PC-3 (cell line): ENCODE measurements around the gene PLD4. TPM values are rescaled to one million over a fixed set of nuclear protein-coding genes. Genes with fewer than 3 reads are reported as not detected.

ENCODE experiments used
- ATAC-seq: fragments of 200-7000 bp; cut with Tn5 transposase; 2 replicates; pipeline ENCODE4 v1.9.1; 2020; ENCODE audit warnings: mild to moderate bottlenecking, moderate library complexity
- BruUV-seq: library from RNA; stranded (reverse); fragments of 400-500 nt; replicated peaks from 2 replicates; lab custom pipeline; 2021; lab: Mats Ljungman, UMichigan
- CTCF ChIA-PET: fragments of 300-600 bp; sonication (Branson Sonifier 250); formaldehyde crosslinking; loops from one replicate; lab custom pipeline; 2022; ENCODE audit warnings: antibody characterized with exemption; lab: Charles Lee
- POLR2A ChIA-PET: fragments of 300-600 bp; sonication (Branson Sonifier 250); formaldehyde crosslinking; loops from one replicate; lab custom pipeline; 2022; ENCODE audit warnings: antibody characterized with exemption; ENCODE audit not compliant: unreplicated experiment; lab: Charles Lee
- DNase-seq: peaks from one replicate; pipeline ENCODE4 v3.0.0-alpha.2; 2015
- H2AFZ ChIP-seq: fragments of 300-600 bp; sonication (generic); 2 replicates; pipeline ENCODE4 v1.6.0; 2016; ENCODE audit warnings: antibody characterized with exemption, low read length
- H3F3A ChIP-seq: fragments of 300-600 bp; sonication (generic); one replicate; pipeline ENCODE4 v1.6.0; 2017; ENCODE audit warnings: antibody characterized with exemption, low read length, control low read depth, mild to moderate bottlenecking; ENCODE audit not compliant: unreplicated experiment
- H3K27ac ChIP-seq: fragments of 300-600 bp; sonication (generic); 2 replicates; pipeline ENCODE4 v1.5.1; 2016; ENCODE audit warnings: mild to moderate bottlenecking, low read length
- H3K27me3 ChIP-seq: fragments of 300-600 bp; sonication (generic); 2 replicates; pipeline ENCODE4 v1.6.1; 2016; ENCODE audit warnings: low read length, mixed read lengths
- H3K36me3 ChIP-seq: fragments of 300-600 bp; sonication (generic); 2 replicates; pipeline ENCODE4 v1.6.1; 2016; ENCODE audit warnings: low read depth, mixed run types, low read length, mixed read lengths
- H3K4me1 ChIP-seq: fragments of 300-600 bp; sonication (generic); 2 replicates; pipeline ENCODE4 v1.5.1; 2016; ENCODE audit warnings: low read length; ENCODE audit not compliant: insufficient read depth
- H3K4me2 ChIP-seq: fragments of 300-600 bp; sonication (generic); 2 replicates; pipeline ENCODE4 v1.6.0; 2016; ENCODE audit warnings: low read length
- H3K4me3 ChIP-seq: fragments of 300-600 bp; sonication (generic); 2 replicates; pipeline ENCODE4 v1.5.1; 2016; ENCODE audit warnings: mild to moderate bottlenecking, low read length, mixed read lengths
- H3K79me2 ChIP-seq: fragments of 300-600 bp; sonication (generic); 2 replicates; pipeline ENCODE4 v1.6.1; 2017; ENCODE audit warnings: low read length, mixed read lengths
- H3K9ac ChIP-seq: fragments of 300-600 bp; sonication (generic); 2 replicates; pipeline ENCODE4 v1.6.0; 2016; ENCODE audit warnings: mild to moderate bottlenecking, low read length
- H3K9me2 ChIP-seq: fragments of 300-600 bp; sonication (generic); replicated peaks from 2 replicates; pipeline ENCODE4 v1.6.1; 2016; ENCODE audit warnings: mixed run types, low read length, mixed read lengths
- H3K9me3 ChIP-seq: fragments of 300-600 bp; sonication (generic); 2 replicates; pipeline ENCODE4 v1.6.1; 2016; ENCODE audit warnings: low read length, mixed read lengths
- H4K20me1 ChIP-seq: fragments of 300-600 bp; sonication (generic); 2 replicates; pipeline ENCODE4 v1.6.1; 2016; ENCODE audit warnings: low read length, mixed read lengths
- EZH2 ChIP-seq: fragments of 300-600 bp; sonication (generic); IDR thresholded peaks from one replicate; pipeline ENCODE4 v1.6.1; 2017; ENCODE audit warnings: antibody characterized with exemption, mild to moderate bottlenecking, low read length; ENCODE audit not compliant: unreplicated experiment
- EZH2phosphoT487 ChIP-seq: fragments of 300-600 bp; sonication (generic); IDR thresholded peaks from 2 replicates; pipeline ENCODE4 v1.6.1; 2018; ENCODE audit warnings: mild to moderate bottlenecking, antibody characterized with exemption, low read length, borderline replicate concordance
- intact Hi-C: fragments of 100-400 bp; cut with micrococcal nuclease; formaldehyde crosslinking; loops from 2 replicates; pipeline ENCODE4 v1.9.0; 2023
- total RNA-seq: library from RNA; depleted of rRNA; stranded (reverse); fragments of >200 nt; gene quantifications from 2 replicates; pipeline ENCODE4 v1.2.3, GENCODE V29; 2014
- TF ChIP-seq, protein P1 (sequence below): fragments of 300-600 bp; sonication (generic); conservative IDR thresholded peaks from 2 replicates; pipeline ENCODE4 v1.5.1; 2017; ENCODE audit warnings: antibody characterized with exemption, low read depth, mild to moderate bottlenecking, low read length

The PLD4 gene
- total RNA-seq, 1 experiment from 2014 or later: 0.04 TPM

DNA sequence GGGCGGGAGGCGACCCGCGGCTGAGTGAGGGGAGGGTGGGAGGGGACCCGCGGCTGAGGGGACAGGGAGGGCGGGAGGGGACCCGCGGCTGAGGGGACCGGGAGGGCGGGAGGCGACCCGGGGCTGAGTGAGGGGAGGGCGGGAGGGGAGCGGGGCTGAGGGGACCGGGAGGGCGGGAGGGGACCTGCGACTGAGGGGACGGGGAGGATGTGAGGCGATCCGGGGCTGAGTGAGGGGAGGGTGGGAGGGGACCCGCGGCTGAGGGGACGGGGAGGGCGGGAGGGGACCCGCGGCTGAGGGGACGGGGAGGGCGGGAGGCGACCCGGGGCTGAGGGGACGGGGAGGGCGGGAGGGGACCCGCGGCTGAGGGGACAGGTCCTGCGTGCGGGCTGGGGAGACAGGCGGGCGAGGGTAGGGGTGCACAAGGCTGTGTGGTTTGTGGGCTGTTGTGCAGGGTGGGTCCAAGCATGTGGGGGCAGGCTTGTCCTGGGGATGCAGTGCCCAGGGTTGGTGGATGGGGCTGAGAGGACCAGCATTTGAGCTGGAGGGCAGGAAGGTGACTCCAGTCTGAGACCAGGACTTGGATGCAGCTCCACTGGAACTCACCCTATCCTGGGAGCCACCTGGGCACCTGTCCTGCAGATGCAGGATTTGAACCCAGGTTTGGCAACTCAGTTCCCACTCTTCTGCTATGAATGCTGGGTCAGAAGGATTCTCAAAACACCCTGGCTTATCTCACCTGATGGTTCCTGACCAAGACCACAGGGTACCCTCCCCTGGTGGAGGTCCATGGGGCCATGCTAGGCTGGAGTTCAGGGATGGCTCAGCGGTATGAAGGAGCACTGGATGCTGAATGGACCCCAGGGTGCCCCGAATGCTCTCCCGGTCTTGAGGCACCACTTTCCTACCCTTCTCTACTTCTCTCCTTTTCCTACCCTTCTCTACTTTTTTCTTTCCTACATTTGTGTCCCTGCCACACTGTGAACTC lies 9.4 kb downstream of the PLD4 start:
- no TSS peak for BruUV-seq
- Histone ChIP-seq H2AFZ (no peak overlapping the region), H4K20me1 (no peaks in the 10 kb centered on the region), H3K27me3 (no peaks in the 10 kb centered on the region), H3F3A (no peaks in the 10 kb centered on the region), H3K4me3 (no peak overlapping the region), H3K9me2 (no peaks in the 10 kb centered on the region), H3K9me3 (no peaks in the 10 kb centered on the region), H3K4me2 (0 out of 2 replicates have a peak overlapping the region, but pooled peaks have one; percentile 22), H3K79me2 (no peaks in the 10 kb centered on the region), H3K9ac (no peak overlapping the region), H3K4me1 (no peaks in the 10 kb centered on the region), H3K36me3 (no peaks in the 10 kb centered on the region), H3K27ac (no peak overlapping the region)
- CTCF ChIA-PET: interaction anchor here (0.6 kb wide), 1 partner anchor 64 kb away, joined by 3 read pairs; no protein-coding TSS in a partner anchor
- peak; percentile 3; the same call in 1 of the 2 replicates for ATAC-seq
- DNase-seq: no peak
- POLR2A ChIA-PET: interaction anchor here (0.6 to 0.8 kb wide), 2 partner anchors 35 to 39 kb away, joined by 4 to 8 read pairs; no protein-coding TSS in a partner anchor
- TF ChIP-seq, protein P1, sequence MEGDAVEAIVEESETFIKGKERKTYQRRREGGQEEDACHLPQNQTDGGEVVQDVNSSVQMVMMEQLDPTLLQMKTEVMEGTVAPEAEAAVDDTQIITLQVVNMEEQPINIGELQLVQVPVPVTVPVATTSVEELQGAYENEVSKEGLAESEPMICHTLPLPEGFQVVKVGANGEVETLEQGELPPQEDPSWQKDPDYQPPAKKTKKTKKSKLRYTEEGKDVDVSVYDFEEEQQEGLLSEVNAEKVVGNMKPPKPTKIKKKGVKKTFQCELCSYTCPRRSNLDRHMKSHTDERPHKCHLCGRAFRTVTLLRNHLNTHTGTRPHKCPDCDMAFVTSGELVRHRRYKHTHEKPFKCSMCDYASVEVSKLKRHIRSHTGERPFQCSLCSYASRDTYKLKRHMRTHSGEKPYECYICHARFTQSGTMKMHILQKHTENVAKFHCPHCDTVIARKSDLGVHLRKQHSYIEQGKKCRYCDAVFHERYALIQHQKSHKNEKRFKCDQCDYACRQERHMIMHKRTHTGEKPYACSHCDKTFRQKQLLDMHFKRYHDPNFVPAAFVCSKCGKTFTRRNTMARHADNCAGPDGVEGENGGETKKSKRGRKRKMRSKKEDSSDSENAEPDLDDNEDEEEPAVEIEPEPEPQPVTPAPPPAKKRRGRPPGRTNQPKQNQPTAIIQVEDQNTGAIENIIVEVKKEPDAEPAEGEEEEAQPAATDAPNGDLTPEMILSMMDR: no peak
- TF ChIP-seq EZH2: no peak
- no peak for TF ChIP-seq EZH2phosphoT487
- intact Hi-C loops: loop anchor here (5.0 kb wide), 1 partner anchor 38 kb away; no protein-coding TSS in a partner anchor

- Histone ChIP-seq H3K9me2 (no peaks in the 10 kb centered on the region), H3K9ac (no peak overlapping the region), H3F3A (no peaks in the 10 kb centered on the region), H3K36me3 (no peaks in the 10 kb centered on the region), H2AFZ (no peak overlapping the region), H3K4me3 (no peak overlapping the region), H3K4me2 (no peak overlapping the region), H3K27ac (no peak overlapping the region), H3K27me3 (no peaks in the 10 kb centered on the region), H3K79me2 (no peaks in the 10 kb centered on the region), H3K4me1 (no peaks in the 10 kb centered on the region), H4K20me1 (no peaks in the 10 kb centered on the region), H3K9me3 (no peaks in the 10 kb centered on the region)
- TF ChIP-seq EZH2 (no peak), EZH2phosphoT487 (no peak)
- TF ChIP-seq, protein P1: no peak
- ChIA-PET POLR2A (no interaction called here), CTCF (interaction anchor here (0.6 kb wide), 1 partner anchor 233 kb away, joined by 3 read pairs; no protein-coding TSS in a partner anchor)
- ATAC-seq: no peak
- intact Hi-C loops: no loop called here
- no TSS peak for BruUV-seq
- no peak for DNase-seq
Measured at GRCh38 chr14:104935026-104935650, 10.5 kb downstream of the PLD4 start.
